DOHH2 (cell line): ENCODE measurements around the gene C21orf58.

Experiments used
- CTCF ChIP-seq: fragments of 200-600 bp; sonication (generic); IDR thresholded peaks from one replicate; pipeline ENCODE4 v1.5.1; 2014; ENCODE audit warnings: antibody characterized with exemption, mild to moderate bottlenecking, low read depth, low read length; ENCODE audit not compliant: poor library complexity, severe bottlenecking
- EZH2phosphoT487 ChIP-seq: fragments of 200-600 bp; sonication (generic); IDR thresholded peaks from 2 replicates; pipeline ENCODE4 v1.6.1; 2017; ENCODE audit warnings: borderline replicate concordance, mild to moderate bottlenecking, antibody characterized with exemption, low read length, moderate library complexity, mixed read lengths

GRCh38 chr21:46266946-46267345 lies 56.7 kb downstream of the C21orf58 start:
- TF ChIP-seq CTCF (no peak), EZH2phosphoT487 (no peak)
